H9 (cell line): ENCODE results near the gene PRR14. TPM values are rescaled to one million over a fixed set of nuclear protein-coding genes. Genes with fewer than 3 reads are reported as not detected.

Experiments
- DNase-seq: peaks from one replicate; pipeline ENCODE4 v3.0.0-alpha.2; 2017
- H2AFZ ChIP-seq: one replicate; pipeline ENCODE4 v1.6.1; 2013; ENCODE audit warnings: mild to moderate bottlenecking, low read length, control low read depth, moderate library complexity
- H2AK5ac ChIP-seq: 2 replicates; pipeline ENCODE4 v1.6.1; 2013; ENCODE audit warnings: low read length, control low read depth, mixed read lengths; ENCODE audit not compliant: insufficient read length
- H2BK120ac ChIP-seq: one replicate; pipeline ENCODE4 v1.6.1; 2013; ENCODE audit warnings: low read depth, mild to moderate bottlenecking, low read length, control low read depth, inconsistent platforms; ENCODE audit not compliant: poor library complexity, severe bottlenecking
- H2BK12ac ChIP-seq: 2 replicates; pipeline ENCODE4 v1.6.1; 2013; ENCODE audit warnings: low read length, control low read depth, mixed read lengths, low read depth; ENCODE audit not compliant: insufficient read length
- H2BK15ac ChIP-seq: 2 replicates; pipeline ENCODE4 v1.6.1; 2013; ENCODE audit warnings: low read depth, low read length, control low read depth
- H2BK20ac ChIP-seq: one replicate; pipeline ENCODE4 v1.6.1; 2013; ENCODE audit warnings: low read depth, mild to moderate bottlenecking, low read length, control low read depth, inconsistent platforms; ENCODE audit not compliant: poor library complexity, severe bottlenecking
- H2BK5ac ChIP-seq: 2 replicates; pipeline ENCODE4 v1.6.1; 2013; ENCODE audit warnings: low read length, control low read depth, mixed read lengths; ENCODE audit not compliant: insufficient read length
- H3K14ac ChIP-seq: 2 replicates; pipeline ENCODE4 v1.6.1; 2013; ENCODE audit warnings: low read length, control low read depth; ENCODE audit not compliant: insufficient read depth
- H3K18ac ChIP-seq: 2 replicates; pipeline ENCODE4 v1.6.1; 2013; ENCODE audit warnings: low read depth, mild to moderate bottlenecking, mixed read lengths, low read length, control low read depth; ENCODE audit not compliant: insufficient read length
- H3K23ac ChIP-seq: 2 replicates; pipeline ENCODE4 v1.6.1; 2013; ENCODE audit warnings: low read length, control low read depth, mixed read lengths, low read depth; ENCODE audit not compliant: insufficient read length
- H3K23me2 ChIP-seq: 2 replicates; pipeline ENCODE4 v1.6.1; 2013; ENCODE audit warnings: low read depth, mild to moderate bottlenecking, mixed read lengths, low read length, control low read depth; ENCODE audit not compliant: insufficient read length, poor library complexity, severe bottlenecking
- H3K27ac ChIP-seq: 2 replicates; pipeline ENCODE4 v1.5.1; 2013; ENCODE audit warnings: low read length, control low read depth, mixed read lengths, low read depth; ENCODE audit not compliant: insufficient read length
- H3K27me3 ChIP-seq: 2 replicates; pipeline ENCODE4 v1.6.1; 2013; ENCODE audit warnings: low read length, control low read depth, inconsistent platforms; ENCODE audit not compliant: insufficient read depth
- H3K4ac ChIP-seq: 2 replicates; pipeline ENCODE4 v1.6.1; 2013; ENCODE audit warnings: low read depth, mild to moderate bottlenecking, control low read depth, inconsistent platforms, low read length, moderate library complexity
- H3K4me1 ChIP-seq: 2 replicates; pipeline ENCODE4 v1.6.1; 2013; ENCODE audit warnings: low read length, control low read depth, inconsistent platforms; ENCODE audit not compliant: insufficient read depth
- H3K4me2 ChIP-seq: 2 replicates; pipeline ENCODE4 v1.6.1; 2013; ENCODE audit warnings: low read length, control low read depth, mixed read lengths; ENCODE audit not compliant: insufficient read length, insufficient read depth
- H3K56ac ChIP-seq: 2 replicates; pipeline ENCODE4 v1.6.1; 2013; ENCODE audit warnings: low read depth, mild to moderate bottlenecking, mixed read lengths, low read length, control low read depth; ENCODE audit not compliant: insufficient read length
- H3K79me1 ChIP-seq: 2 replicates; pipeline ENCODE4 v1.6.1; 2013; ENCODE audit warnings: low read depth, mild to moderate bottlenecking, moderate library complexity, low read length, control low read depth, inconsistent platforms; ENCODE audit not compliant: insufficient read depth, poor library complexity, severe bottlenecking
- H3K79me2 ChIP-seq: 2 replicates; pipeline ENCODE4 v1.6.1; 2013; ENCODE audit warnings: low read length, control low read depth, inconsistent platforms; ENCODE audit not compliant: insufficient read depth
- H3K9ac ChIP-seq: 2 replicates; pipeline ENCODE4 v1.6.1; 2013; ENCODE audit warnings: low read length, control low read depth, mixed read lengths; ENCODE audit not compliant: insufficient read length; ENCODE audit errors: extremely low read depth
- H3K9me3 ChIP-seq: one replicate; pipeline ENCODE4 v1.6.1; 2013; ENCODE audit warnings: low read depth, low read length, inconsistent platforms; ENCODE audit not compliant: control insufficient read depth
- H3T11ph ChIP-seq: one replicate; pipeline ENCODE4 v1.6.1; 2013; ENCODE audit warnings: mild to moderate bottlenecking, low read length, control low read depth, inconsistent platforms
- H4K20me1 ChIP-seq: one replicate; pipeline ENCODE4 v1.6.1; 2013; ENCODE audit not compliant: control insufficient read depth, insufficient read length, insufficient read depth
- H4K5ac ChIP-seq: 2 replicates; pipeline ENCODE4 v1.6.1; 2013; ENCODE audit warnings: low read depth, mild to moderate bottlenecking, mixed read lengths, low read length, control low read depth; ENCODE audit not compliant: insufficient read length
- H4K8ac ChIP-seq: replicated peaks from 2 replicates; pipeline ENCODE4 v1.6.1; 2013; ENCODE audit warnings: low read length, control low read depth, mixed read lengths, low read depth; ENCODE audit not compliant: insufficient read length
- H4K91ac ChIP-seq: 2 replicates; pipeline ENCODE4 v1.6.1; 2013; ENCODE audit warnings: low read depth, mild to moderate bottlenecking, moderate library complexity, mixed read lengths, low read length, control low read depth; ENCODE audit not compliant: insufficient read length
- H3K27ac Mint-ChIP-seq, 3 experiments: 2 replicates in 2 of 3; 3 replicates in 1 of 3; pipeline ENCODE4 v1.8.0; 2020 to 2021; ENCODE audit warnings: mixed read lengths in 3 of 3, mild to moderate bottlenecking in 1 of 3, moderate library complexity in 1 of 3
- H3K27me3 Mint-ChIP-seq: 2 replicates; pipeline ENCODE4 v1.8.0; 2021; ENCODE audit warnings: low read depth, mild to moderate bottlenecking, moderate library complexity, mixed read lengths
- H3K36me3 Mint-ChIP-seq, 3 experiments: 2 replicates in 2 of 3; 3 replicates in 1 of 3; pipeline ENCODE4 v1.8.0; 2020 to 2021; ENCODE audit warnings: low read depth in 3 of 3, mixed read lengths in 3 of 3; ENCODE audit not compliant: insufficient read depth in 1 of 3
- H3K4me1 Mint-ChIP-seq, 2 experiments: 2 replicates each; pipeline ENCODE4 v1.8.0; 2020; ENCODE audit warnings: mixed read lengths in 2 of 2
- H3K4me3 Mint-ChIP-seq, 2 experiments: 2 replicates in 1 of 2; 3 replicates in 1 of 2; pipeline ENCODE4 v1.8.0; 2020 to 2021; ENCODE audit warnings: mild to moderate bottlenecking in 2 of 2, mixed read lengths in 2 of 2, moderate library complexity in 1 of 2
- H3K9me3 Mint-ChIP-seq, 2 experiments: 2 replicates in 1 of 2; 3 replicates in 1 of 2; pipeline ENCODE4 v1.8.0; 2020; ENCODE audit warnings: mild to moderate bottlenecking in 2 of 2, mixed read lengths in 2 of 2, moderate library complexity in 1 of 2
- WGBS: extraction: QIAGEN DNeasy Blood & Tissue Kit; methylation state at CpG from one replicate; pipeline ENCODE4 v1.1.7; 2013; ENCODE audit warnings: missing lambda C conversion rate, low lambda C conversion rate, mixed read lengths; ENCODE audit not compliant: insufficient read length; ENCODE audit errors: extremely low coverage; 5-methylcytosine and 5-hydroxymethylcytosine counted together
- total RNA-seq: library from RNA; stranded (reverse); gene quantifications from 2 replicates; pipeline ENCODE4 v1.2.1, GENCODE V29; 2021
- TF ChIP-seq, protein P1 (sequence below): fragments of 200-600 bp; sonication (generic); conservative IDR thresholded peaks from 3 replicates; pipeline ENCODE4 v1.8.0; 2021; ENCODE audit warnings: antibody characterized with exemption, mild to moderate bottlenecking

The PRR14 gene
- total RNA-seq, 1 experiment from 2014 or later = 11.6 TPM

DNA sequence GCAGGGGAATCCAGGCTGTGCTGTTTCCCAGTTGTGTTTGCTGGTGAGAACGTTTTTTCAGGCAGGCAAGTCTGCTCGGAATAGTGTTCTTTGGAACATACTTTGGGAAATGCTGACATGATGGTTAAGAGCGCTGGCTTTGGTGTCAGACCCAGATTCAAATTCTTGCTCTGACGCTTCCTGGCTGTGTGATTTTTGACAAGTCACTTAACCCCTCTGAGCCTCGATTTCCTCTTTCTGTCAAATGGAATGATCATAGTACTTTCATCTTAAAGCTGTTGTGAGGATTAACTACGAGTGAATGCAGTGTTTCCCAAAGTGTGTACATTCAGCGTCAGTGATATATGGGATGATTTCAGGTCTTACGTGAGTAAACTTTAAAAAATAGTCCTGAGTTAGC lies 12.3 kb downstream of the PRR14 start:
- Histone ChIP-seq H3K4me1 (no peaks in the 10 kb centered on the region), H2BK20ac (no peak overlapping the region), H3K9ac (no peak overlapping the region), H2BK5ac (no peak overlapping the region), H2BK120ac (no peak overlapping the region), H3K79me2 (no peaks in the 10 kb centered on the region), H4K20me1 (no peaks in the 10 kb centered on the region), H3K23me2 (no peaks in the 10 kb centered on the region), H2AFZ (no peak overlapping the region), H4K5ac (no peak overlapping the region), H3K14ac (no peak overlapping the region), H3K79me1 (no peaks in the 10 kb centered on the region), H4K8ac (no peak overlapping the region), H3K4me2 (no peak overlapping the region), H3K27ac (no peak overlapping the region), H2AK5ac (no peak overlapping the region), H3T11ph (no peak overlapping the region), H3K27me3 (peaks cover 15% of the 10 kb centered on the region; the same call in 1 of the 2 replicates), H3K56ac (no peak overlapping the region), H3K4ac (no peak overlapping the region), H2BK12ac (no peak overlapping the region), H3K9me3 (no peaks in the 10 kb centered on the region), H4K91ac (no peak overlapping the region), H3K23ac (no peak overlapping the region), H3K18ac (no peak overlapping the region), H2BK15ac (no peak overlapping the region)
- H3K4me1 Mint-ChIP-seq = peaks cover 0 to 6% of the 10 kb centered on the region in 2 experiments; a peak in 1 of 4 replicates
- TF ChIP-seq, protein P1, sequence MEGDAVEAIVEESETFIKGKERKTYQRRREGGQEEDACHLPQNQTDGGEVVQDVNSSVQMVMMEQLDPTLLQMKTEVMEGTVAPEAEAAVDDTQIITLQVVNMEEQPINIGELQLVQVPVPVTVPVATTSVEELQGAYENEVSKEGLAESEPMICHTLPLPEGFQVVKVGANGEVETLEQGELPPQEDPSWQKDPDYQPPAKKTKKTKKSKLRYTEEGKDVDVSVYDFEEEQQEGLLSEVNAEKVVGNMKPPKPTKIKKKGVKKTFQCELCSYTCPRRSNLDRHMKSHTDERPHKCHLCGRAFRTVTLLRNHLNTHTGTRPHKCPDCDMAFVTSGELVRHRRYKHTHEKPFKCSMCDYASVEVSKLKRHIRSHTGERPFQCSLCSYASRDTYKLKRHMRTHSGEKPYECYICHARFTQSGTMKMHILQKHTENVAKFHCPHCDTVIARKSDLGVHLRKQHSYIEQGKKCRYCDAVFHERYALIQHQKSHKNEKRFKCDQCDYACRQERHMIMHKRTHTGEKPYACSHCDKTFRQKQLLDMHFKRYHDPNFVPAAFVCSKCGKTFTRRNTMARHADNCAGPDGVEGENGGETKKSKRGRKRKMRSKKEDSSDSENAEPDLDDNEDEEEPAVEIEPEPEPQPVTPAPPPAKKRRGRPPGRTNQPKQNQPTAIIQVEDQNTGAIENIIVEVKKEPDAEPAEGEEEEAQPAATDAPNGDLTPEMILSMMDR = no peak
- no CpG with 5 or more reads among the region's 8 CpGs for WGBS
- peaks cover 24 to 64% (median 59%) of the 10 kb centered on the region in 3 experiments for H3K36me3 Mint-ChIP-seq
- no peaks in the 10 kb centered on the region for H3K9me3 Mint-ChIP-seq
- no peak for DNase-seq
- H3K27ac Mint-ChIP-seq = no peak overlapping the region
- peaks cover 75% of the 10 kb centered on the region for H3K27me3 Mint-ChIP-seq
- H3K4me3 Mint-ChIP-seq = no peak overlapping the region
